ENCODE results near the gene AMDHD2. TPM values are rescaled to one million over a fixed set of nuclear protein-coding genes. Genes with fewer than 3 reads are reported as not detected.
"Not testable (repeated sequence)": the region's sequence is repeated elsewhere in the genome, so short reads cannot be mapped to it uniquely, and the experiment has no call there.

AMDHD2 gene
- total RNA-seq, 1 donor from 2014 or later = 11.7 TPM

DNA sequence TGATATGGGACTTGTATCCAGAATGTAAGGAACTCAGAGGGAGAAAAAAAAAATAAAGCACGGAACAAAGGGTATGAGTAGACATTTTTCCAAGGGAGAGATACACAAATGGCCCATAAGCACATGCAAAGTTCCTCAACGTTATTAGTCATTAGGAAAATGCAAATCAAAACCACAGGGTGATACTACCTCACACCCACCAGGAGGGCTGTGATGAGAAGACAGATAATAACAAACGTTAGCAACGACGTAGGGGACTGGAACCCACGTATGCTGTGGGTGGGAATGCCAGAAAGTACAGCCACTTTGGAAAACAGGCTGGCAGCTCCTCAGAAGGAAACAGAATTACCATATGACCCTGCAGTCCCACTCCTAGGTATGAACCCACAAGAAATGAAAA is 52.5 kb downstream of the AMDHD2 start:
- H3K4me3 ChIP-seq; DNase-seq (ENCODE audit: low spot score); H3K9me3 Mint-ChIP-seq; H3K27ac Mint-ChIP-seq; H3K9me3 ChIP-seq (ENCODE audit: low read depth); H3K4me1 Mint-ChIP-seq; H3K4me1 ChIP-seq; H3K27me3 ChIP-seq; H2AFZ ChIP-seq (replicated peaks); H3K4me3 Mint-ChIP-seq; H3F3A ChIP-seq (ENCODE audit: low read depth); H3K79me2 ChIP-seq (ENCODE audit: low read depth); H3K9ac ChIP-seq; H3K4me2 ChIP-seq; H3K27me3 Mint-ChIP-seq (ENCODE audit: insufficient read depth, low read depth); H3K36me3 ChIP-seq; H3K27ac ChIP-seq; H3K36me3 Mint-ChIP-seq; H4K20me1 ChIP-seq (ENCODE audit: low read depth): not testable (repeated sequence)

DNA sequence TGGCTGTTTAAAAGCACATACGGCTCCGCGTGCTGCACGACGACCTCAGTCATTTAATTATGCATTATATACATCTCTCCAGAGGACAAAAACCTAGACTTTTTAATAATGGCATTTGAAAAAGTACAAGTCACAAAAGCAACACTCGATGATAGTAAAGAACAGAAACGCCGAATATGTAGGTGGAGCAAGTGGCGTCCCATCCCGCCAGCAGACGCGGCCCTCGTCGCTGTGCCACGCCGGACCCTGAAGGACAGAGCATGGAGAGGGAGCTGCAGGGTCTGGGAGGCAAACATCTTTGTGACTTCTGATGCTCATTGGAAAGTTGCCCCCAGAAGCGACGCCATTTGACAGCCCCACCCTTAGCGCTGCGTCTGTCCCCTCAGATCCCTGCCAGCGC is 55.7 kb downstream of the AMDHD2 start:
- not testable (repeated sequence) for H3K27me3 ChIP-seq; H3K4me3 ChIP-seq; H3K36me3 Mint-ChIP-seq; H3K9ac ChIP-seq; H3K4me2 ChIP-seq; DNase-seq (ENCODE audit: low spot score); H2AFZ ChIP-seq (replicated peaks); H3K36me3 ChIP-seq; H3K4me3 Mint-ChIP-seq; H3K9me3 ChIP-seq (ENCODE audit: low read depth); H3K4me1 Mint-ChIP-seq; H3K4me1 ChIP-seq; H3K9me3 Mint-ChIP-seq; H4K20me1 ChIP-seq (ENCODE audit: low read depth); H3K27ac ChIP-seq; H3F3A ChIP-seq (ENCODE audit: low read depth); H3K79me2 ChIP-seq (ENCODE audit: low read depth); H3K27ac Mint-ChIP-seq; H3K27me3 Mint-ChIP-seq (ENCODE audit: insufficient read depth, low read depth)

DNA sequence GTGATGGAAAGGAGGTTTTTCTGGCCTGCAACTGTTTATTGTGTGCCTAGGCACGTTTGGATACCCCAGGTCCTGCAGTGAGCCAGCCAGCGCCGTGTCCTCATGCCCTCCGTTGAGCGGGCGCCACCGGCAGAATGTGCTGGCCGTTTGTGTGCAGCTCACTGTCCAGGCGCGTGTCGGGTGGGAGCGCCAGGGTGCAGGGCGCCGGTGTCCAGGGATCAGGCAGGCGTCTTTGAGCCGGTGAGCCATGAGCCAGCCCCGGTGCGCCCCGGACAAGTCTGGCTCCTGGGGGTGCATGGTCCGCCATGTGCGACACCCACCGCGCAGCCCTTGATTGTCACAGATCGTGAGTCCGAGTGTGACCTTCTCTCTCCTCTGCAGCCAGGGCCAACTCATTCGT is 56.9 kb downstream of the AMDHD2 start:
- not testable (repeated sequence) for H3K4me1 ChIP-seq; H4K20me1 ChIP-seq (ENCODE audit: low read depth); H2AFZ ChIP-seq (replicated peaks); H3K27ac ChIP-seq; H3K4me2 ChIP-seq; DNase-seq (ENCODE audit: low spot score); H3K4me3 Mint-ChIP-seq; H3K9ac ChIP-seq; H3K36me3 Mint-ChIP-seq; H3K27me3 ChIP-seq; H3K4me1 Mint-ChIP-seq; H3K27ac Mint-ChIP-seq; H3K4me3 ChIP-seq; H3K27me3 Mint-ChIP-seq (ENCODE audit: insufficient read depth, low read depth); H3K9me3 Mint-ChIP-seq; H3K9me3 ChIP-seq (ENCODE audit: low read depth); H3K36me3 ChIP-seq; H3K79me2 ChIP-seq (ENCODE audit: low read depth); H3F3A ChIP-seq (ENCODE audit: low read depth)

DNA sequence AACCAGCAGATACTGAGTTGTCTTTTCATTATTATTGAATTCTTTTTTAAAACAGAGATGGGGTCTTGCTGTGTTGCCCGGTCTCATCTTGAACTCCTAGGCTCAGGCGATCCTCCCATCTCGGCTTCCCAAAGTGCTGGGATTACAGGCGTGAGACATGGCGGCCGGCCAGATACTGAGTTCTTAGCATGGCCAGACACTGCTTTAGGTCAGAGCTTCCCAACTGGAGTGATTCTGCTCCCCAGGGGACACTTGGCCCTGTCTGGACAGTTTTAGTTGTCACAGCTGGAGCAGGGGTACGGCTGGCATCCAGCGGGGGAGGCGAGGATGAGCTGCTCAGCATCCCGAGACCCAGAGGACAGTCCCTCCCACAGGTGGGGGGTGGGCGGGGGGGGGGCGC is 58.7 kb downstream of the AMDHD2 start:
- not testable (repeated sequence) for H3K9me3 Mint-ChIP-seq; H3K4me2 ChIP-seq; H4K20me1 ChIP-seq (ENCODE audit: low read depth); H3K27ac Mint-ChIP-seq; H3K4me1 ChIP-seq; H3K27me3 Mint-ChIP-seq (ENCODE audit: insufficient read depth, low read depth); H3F3A ChIP-seq (ENCODE audit: low read depth); H3K9ac ChIP-seq; DNase-seq (ENCODE audit: low spot score); H3K36me3 Mint-ChIP-seq; H3K36me3 ChIP-seq; H2AFZ ChIP-seq (replicated peaks); H3K9me3 ChIP-seq (ENCODE audit: low read depth); H3K79me2 ChIP-seq (ENCODE audit: low read depth); H3K4me3 ChIP-seq; H3K27me3 ChIP-seq; H3K27ac ChIP-seq; H3K4me1 Mint-ChIP-seq; H3K4me3 Mint-ChIP-seq

- H3K4me1 Mint-ChIP-seq = not testable (repeated sequence)
Observed at GRCh38 chr16:2580143-2580542, 60.0 kb downstream of the AMDHD2 start.

GRCh38 chr16:2580818-2581217 is 60.6 kb downstream of the AMDHD2 start:
- not testable (repeated sequence) for H4K20me1 ChIP-seq (ENCODE audit: low read depth); H3K27ac Mint-ChIP-seq; H3K36me3 ChIP-seq; H3K9me3 ChIP-seq (ENCODE audit: low read depth); H3K4me1 Mint-ChIP-seq; H3K36me3 Mint-ChIP-seq; H3K9ac ChIP-seq; H3K79me2 ChIP-seq (ENCODE audit: low read depth); H3K27ac ChIP-seq; DNase-seq (ENCODE audit: low spot score); H3K4me2 ChIP-seq; H3K4me3 ChIP-seq; H3K27me3 ChIP-seq; H3K27me3 Mint-ChIP-seq (ENCODE audit: insufficient read depth, low read depth); H2AFZ ChIP-seq (replicated peaks); H3K9me3 Mint-ChIP-seq; H3K4me1 ChIP-seq; H3F3A ChIP-seq (ENCODE audit: low read depth); H3K4me3 Mint-ChIP-seq

More at GRCh38 chr16:2580143-2580542, 60.0 kb downstream of the AMDHD2 start:
- not testable (repeated sequence) for H3F3A ChIP-seq (ENCODE audit: low read depth); H3K9me3 ChIP-seq (ENCODE audit: low read depth); H2AFZ ChIP-seq (replicated peaks); H3K36me3 Mint-ChIP-seq; H3K4me1 ChIP-seq; H3K9me3 Mint-ChIP-seq; H3K4me2 ChIP-seq; H3K27me3 ChIP-seq; H3K79me2 ChIP-seq (ENCODE audit: low read depth); H3K36me3 ChIP-seq; H4K20me1 ChIP-seq (ENCODE audit: low read depth); H3K27ac Mint-ChIP-seq; H3K9ac ChIP-seq; H3K4me3 Mint-ChIP-seq; H3K27ac ChIP-seq; H3K4me3 ChIP-seq; H3K27me3 Mint-ChIP-seq (ENCODE audit: insufficient read depth, low read depth)
- DNase-seq (ENCODE audit: low spot score) = peak; percentile 21
- TF ChIP-seq, protein P1, sequence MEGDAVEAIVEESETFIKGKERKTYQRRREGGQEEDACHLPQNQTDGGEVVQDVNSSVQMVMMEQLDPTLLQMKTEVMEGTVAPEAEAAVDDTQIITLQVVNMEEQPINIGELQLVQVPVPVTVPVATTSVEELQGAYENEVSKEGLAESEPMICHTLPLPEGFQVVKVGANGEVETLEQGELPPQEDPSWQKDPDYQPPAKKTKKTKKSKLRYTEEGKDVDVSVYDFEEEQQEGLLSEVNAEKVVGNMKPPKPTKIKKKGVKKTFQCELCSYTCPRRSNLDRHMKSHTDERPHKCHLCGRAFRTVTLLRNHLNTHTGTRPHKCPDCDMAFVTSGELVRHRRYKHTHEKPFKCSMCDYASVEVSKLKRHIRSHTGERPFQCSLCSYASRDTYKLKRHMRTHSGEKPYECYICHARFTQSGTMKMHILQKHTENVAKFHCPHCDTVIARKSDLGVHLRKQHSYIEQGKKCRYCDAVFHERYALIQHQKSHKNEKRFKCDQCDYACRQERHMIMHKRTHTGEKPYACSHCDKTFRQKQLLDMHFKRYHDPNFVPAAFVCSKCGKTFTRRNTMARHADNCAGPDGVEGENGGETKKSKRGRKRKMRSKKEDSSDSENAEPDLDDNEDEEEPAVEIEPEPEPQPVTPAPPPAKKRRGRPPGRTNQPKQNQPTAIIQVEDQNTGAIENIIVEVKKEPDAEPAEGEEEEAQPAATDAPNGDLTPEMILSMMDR (IDR thresholded peaks at IDR 0.05) = peak; percentile 34

MicroRNAs within 50 kb of the gene (microRNA counts, 767-probe panel; counts per million panel counts)
- 460 counts per million, percentile 90 among the panel's probes with 10 or more counts for microRNA hsa-miR-3178

Small RNA genes within 50 kb of the gene (microRNA-seq; reads per million reads assigned to microRNA genes)
- not detected for gene MIR3178

Small RNA genes within 50 kb of the gene (small RNA-seq; reads per million reads assigned to genes)
- not detected for gene AC093525.1
- not detected for gene MIR3178

Other genes with a start within 250 kb of the AMDHD2 start
- 9.7 and 10.8 TPM in 2 replicates for gene ABCA3, start 179.6 kb upstream of the AMDHD2 start, total RNA-seq (ENCODE audit: low replicate concordance)
- 41.6 and 67.3 TPM in 2 replicates for gene CCNF, start 90.9 kb upstream of the AMDHD2 start, total RNA-seq (ENCODE audit: low replicate concordance)
- 29.1 and 62.1 TPM in 2 replicates for gene TEDC2, start 60.3 kb upstream of the AMDHD2 start, total RNA-seq (ENCODE audit: low replicate concordance)
- 1.7 and 3.6 TPM in 2 replicates for gene NTN3, start 49.1 kb upstream of the AMDHD2 start, total RNA-seq (ENCODE audit: low replicate concordance)
- gene TBC1D24, start 45.2 kb upstream of the AMDHD2 start, total RNA-seq (ENCODE audit: low replicate concordance) = 8.2 and 11.9 TPM in 2 replicates
- 11.6 and 44.3 TPM in 2 replicates for gene ATP6V0C, start 6.4 kb upstream of the AMDHD2 start, total RNA-seq (ENCODE audit: low replicate concordance)
- 0.09 TPM in 1 of 2 replicates, not detected in the other for gene CEMP1, start 11.0 kb downstream of the AMDHD2 start, total RNA-seq (ENCODE audit: low replicate concordance)
- gene PDPK1, start 17.6 kb downstream of the AMDHD2 start, total RNA-seq (ENCODE audit: low replicate concordance) = 13.6 and 13.9 TPM in 2 replicates
- 21.6 and 34.5 TPM in 2 replicates for gene KCTD5, start 162.2 kb downstream of the AMDHD2 start, total RNA-seq (ENCODE audit: low replicate concordance)
- gene PRSS27, start 199.9 kb downstream of the AMDHD2 start, total RNA-seq (ENCODE audit: low replicate concordance) = 1.8 and 5.1 TPM in 2 replicates
- gene SRRM2, start 232.3 kb downstream of the AMDHD2 start, total RNA-seq (ENCODE audit: low replicate concordance) = 82.3 and 119 TPM in 2 replicates